AG09309 (cell line): ENCODE data around the gene ARHGEF6.
"Not testable (repeated sequence)": the region's sequence is repeated elsewhere in the genome, so short reads cannot be mapped to it uniquely, and the experiment has no call there.

Source experiments
- DNase-seq: peaks from one replicate; pipeline ENCODE4 v3.0.0-alpha.2; 2010; ENCODE audit warnings: low read depth
- H3K4me3 ChIP-seq: 2 replicates; pipeline ENCODE4 v1.5.1; 2011; ENCODE audit warnings: mild to moderate bottlenecking, low read depth, low read length, moderate library complexity; ENCODE audit not compliant: control insufficient read depth
- CTCF ChIP-seq: IDR thresholded peaks from 2 replicates; pipeline ENCODE4 v1.5.1; 2011; ENCODE audit warnings: mild to moderate bottlenecking, low read depth, low read length, inconsistent platforms; ENCODE audit not compliant: insufficient read depth, control insufficient read depth; ENCODE audit errors: missing control alignments

ARHGEF6 gene

GRCh38 chrX:136780763-136781162 is at the start of gene ARHGEF6:
ARHGEF6 (minus strand) TSS chrX:136780932; CDS start chrX:136780882, 50 bp downstream.
- no peak within 1 kb of the TSS for H3K4me3 ChIP-seq
- no peak for DNase-seq
- TF ChIP-seq CTCF = no peak

GRCh38 chrX:136829413-136829812 is 48.7 kb upstream of the ARHGEF6 start:
- no peak for DNase-seq
- no peak overlapping the region for H3K4me3 ChIP-seq
- TF ChIP-seq CTCF = no peak

GRCh38 chrX:136828830-136829229 is 48.1 kb upstream of the ARHGEF6 start:
- no peak for DNase-seq
- TF ChIP-seq CTCF = no peak
- H3K4me3 ChIP-seq = no peak overlapping the region

- H3K4me3 ChIP-seq = no peak overlapping the region
- DNase-seq = no peak
- no peak for TF ChIP-seq CTCF
These were observed 46.3 kb upstream of the ARHGEF6 start for GRCh38 chrX:136827026-136827425.

GRCh38 chrX:136825771-136826170 is 45.0 kb upstream of the ARHGEF6 start:
- no peak overlapping the region for H3K4me3 ChIP-seq
- no peak for DNase-seq
- TF ChIP-seq CTCF = no peak

- H3K4me3 ChIP-seq = no peak overlapping the region
- TF ChIP-seq CTCF = no peak
- DNase-seq = no peak
These were observed 42.4 kb upstream of the ARHGEF6 start for GRCh38 chrX:136823175-136823574.

GRCh38 chrX:136822337-136823095 is 41.8 kb upstream of the ARHGEF6 start:
- TF ChIP-seq CTCF = no peak
- no peak for DNase-seq

GRCh38 chrX:136819756-136820155 is 39.0 kb upstream of the ARHGEF6 start:
- DNase-seq, H3K4me3 ChIP-seq: not testable (repeated sequence)

More at GRCh38 chrX:136822337-136823095, 41.8 kb upstream of the ARHGEF6 start:
- no peak overlapping the region for H3K4me3 ChIP-seq
